LNCAP (cell line): ENCODE measurements around the gene ITIH6.

Source experiments
- TF ChIP-seq, protein P1 (sequence below): fragments of 450-650 bp; IDR thresholded peaks from 2 replicates; pipeline ENCODE4 v1.5.1; 2017; ENCODE audit warnings: mild to moderate bottlenecking

ITIH6 gene

DNA sequence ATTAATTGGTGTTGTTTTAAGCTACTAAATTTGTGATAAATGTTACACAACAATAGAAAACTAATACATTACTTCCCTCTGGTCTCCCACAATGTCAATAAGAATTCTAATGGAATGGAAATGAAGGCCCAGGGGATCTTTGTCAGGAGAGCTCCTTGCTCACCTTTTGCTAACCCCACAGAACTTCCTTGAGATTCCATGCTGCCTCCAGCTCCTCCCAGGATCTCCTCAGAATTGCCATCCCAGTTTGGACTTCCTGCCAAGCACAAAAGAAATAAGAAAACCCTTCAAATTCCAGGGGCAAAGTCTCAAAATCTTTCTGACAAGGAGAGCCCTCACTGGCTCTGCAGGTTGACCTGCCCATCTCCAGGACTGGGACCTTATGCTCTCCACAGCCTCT is 43.2 kb downstream of the ITIH6 start:
- TF ChIP-seq, protein P1, sequence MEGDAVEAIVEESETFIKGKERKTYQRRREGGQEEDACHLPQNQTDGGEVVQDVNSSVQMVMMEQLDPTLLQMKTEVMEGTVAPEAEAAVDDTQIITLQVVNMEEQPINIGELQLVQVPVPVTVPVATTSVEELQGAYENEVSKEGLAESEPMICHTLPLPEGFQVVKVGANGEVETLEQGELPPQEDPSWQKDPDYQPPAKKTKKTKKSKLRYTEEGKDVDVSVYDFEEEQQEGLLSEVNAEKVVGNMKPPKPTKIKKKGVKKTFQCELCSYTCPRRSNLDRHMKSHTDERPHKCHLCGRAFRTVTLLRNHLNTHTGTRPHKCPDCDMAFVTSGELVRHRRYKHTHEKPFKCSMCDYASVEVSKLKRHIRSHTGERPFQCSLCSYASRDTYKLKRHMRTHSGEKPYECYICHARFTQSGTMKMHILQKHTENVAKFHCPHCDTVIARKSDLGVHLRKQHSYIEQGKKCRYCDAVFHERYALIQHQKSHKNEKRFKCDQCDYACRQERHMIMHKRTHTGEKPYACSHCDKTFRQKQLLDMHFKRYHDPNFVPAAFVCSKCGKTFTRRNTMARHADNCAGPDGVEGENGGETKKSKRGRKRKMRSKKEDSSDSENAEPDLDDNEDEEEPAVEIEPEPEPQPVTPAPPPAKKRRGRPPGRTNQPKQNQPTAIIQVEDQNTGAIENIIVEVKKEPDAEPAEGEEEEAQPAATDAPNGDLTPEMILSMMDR: no peak

DNA sequence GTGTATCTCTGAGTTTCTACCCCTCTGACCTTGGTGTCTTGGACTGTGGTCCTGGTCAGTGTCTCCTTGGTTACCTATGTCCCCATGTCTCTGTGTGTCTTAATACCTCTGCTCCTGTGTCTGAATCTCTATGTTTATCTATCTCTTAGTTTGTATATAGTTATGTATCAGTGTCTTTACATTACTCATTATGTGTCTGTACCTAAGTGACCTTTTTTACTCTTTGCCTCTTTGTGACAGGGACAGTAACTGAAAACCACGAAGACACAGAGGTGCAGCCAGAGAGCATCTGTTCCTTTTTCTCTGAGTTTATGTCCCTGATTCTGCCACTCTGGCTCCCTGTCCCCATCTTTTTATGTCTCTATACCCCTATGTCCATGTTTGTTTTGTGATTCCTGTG is 49.4 kb downstream of the ITIH6 start:
- TF ChIP-seq, protein P1: no peak

DNA sequence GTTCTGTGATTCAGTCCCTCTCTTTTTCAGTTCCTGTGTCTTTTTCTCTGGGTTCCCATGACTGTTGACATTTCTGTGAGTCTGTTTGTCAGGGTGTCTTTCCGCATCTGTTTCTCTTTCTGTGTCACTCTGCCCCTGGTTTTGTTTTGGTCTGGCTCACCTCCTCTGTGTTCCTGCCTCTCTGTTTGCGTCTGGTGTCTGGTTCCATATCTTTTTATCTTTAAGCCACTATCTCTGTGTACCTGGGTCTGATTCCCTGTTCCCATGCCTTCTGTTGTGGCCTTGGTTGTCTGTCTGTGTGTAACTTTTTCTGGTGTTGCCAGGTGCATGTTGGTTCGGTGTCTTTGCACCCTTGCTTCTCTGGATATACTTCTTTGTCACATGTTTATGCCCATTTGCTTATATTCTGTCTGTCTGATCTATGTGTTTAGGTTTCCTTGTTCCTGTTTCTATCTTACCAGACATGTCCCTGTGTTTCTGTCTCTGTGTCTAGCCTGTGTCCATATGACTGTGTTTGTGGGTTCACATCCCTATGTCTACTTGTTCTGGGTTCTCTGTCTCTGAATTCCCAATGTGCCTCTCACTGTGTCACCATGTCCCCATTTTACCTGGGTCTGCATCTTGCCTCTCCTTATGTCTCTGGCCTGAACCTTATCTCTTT is 50.2 kb downstream of the ITIH6 start:
- TF ChIP-seq, protein P1: no peak

DNA sequence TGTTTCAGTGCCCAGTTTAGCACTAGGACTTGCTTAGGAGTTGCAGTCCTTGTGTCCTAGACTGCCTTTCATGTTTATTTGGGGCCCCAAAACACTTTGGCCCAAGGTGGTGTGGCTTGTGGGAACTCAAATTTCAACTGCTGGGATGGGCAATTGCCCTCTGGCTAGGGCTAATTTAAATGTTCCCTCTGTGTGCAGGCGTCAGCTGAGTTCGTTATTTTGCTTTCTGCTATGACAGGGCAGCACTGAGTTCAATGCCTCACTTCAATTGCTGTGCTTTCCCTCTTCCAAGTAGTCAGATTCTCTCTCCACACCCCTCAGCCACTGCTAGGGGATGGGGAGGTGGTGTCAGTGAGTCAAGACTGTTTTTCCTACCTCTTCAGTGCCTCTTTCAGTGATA is 51.1 kb downstream of the ITIH6 start:
- TF ChIP-seq, protein P1: no peak

DNA sequence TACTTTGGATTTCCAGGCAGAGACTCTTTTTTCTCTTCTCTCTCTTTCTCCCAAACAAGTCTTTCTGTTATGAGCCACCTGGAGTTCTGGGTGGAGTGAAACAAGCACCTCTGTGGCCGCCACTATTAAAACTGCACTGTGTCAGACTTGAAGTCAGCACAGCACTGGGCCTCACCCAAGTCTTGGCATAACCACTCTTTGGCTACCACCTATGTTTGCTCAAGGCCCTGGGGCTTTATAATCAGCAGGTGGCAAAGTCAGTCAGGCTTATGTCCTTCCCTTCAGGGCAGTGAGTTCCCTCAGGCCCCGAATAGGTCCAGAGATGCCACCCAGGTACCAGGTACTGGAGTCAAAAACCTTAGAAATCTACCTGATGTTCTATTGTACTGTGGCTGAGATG is 52.4 kb downstream of the ITIH6 start:
- TF ChIP-seq, protein P1: no peak

DNA sequence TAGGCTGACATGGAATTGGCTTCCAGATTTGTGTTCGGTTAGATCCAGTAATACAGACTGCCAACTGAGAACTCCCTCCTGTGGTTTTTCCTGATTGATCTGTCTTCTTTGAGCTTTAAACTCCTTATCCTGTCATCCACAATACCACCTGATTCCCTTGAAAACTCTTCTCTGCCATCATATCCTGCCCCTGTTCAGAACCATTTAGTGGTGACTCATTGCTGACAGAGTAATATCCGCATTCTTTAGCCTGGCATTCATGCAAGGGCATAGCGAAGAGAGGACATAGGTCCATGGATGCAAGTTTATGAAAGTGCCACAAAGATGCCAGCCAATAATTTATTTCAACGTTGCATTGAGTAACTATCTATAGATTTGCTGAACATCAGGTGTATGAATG is 76.6 kb downstream of the ITIH6 start:
- TF ChIP-seq, protein P1: no peak

DNA sequence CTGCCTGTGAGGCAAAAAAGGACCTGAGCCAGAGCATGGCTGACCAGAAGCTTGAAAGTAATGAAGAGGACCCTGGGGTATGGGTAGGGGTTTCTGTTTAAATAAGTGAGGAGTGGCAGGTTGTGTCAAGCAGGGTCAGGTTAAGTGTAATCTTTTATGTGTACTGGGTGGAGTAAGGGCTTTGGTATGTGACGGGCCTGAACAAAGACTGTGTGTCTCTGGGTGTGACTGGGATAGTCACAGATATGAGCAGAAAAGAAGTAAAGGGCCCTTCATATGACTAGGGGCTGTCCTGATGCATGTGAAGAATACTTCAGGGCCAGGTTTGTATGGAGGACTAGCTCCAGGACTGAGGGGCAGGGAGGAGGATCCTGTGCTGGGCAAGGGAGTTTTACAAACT is 82.4 kb downstream of the ITIH6 start:
- TF ChIP-seq, protein P1: no peak

DNA sequence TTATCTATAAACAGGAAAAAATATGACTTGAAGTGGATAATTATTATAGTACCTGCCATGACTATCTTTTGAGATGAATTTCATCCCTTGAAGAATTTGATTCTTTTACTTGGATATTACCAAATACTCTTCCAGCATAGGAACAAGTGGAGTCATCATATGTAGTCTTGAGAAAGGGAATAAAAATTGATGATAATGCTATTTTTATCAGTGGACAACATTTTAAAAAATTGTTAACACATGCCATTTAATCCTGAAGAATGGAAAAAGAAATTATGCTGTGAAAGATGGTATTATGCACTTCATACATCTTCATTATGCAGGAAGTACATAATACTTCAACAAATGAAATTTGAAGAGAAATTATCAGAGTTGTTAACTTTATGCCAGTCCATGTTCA is 83.6 kb downstream of the ITIH6 start:
- TF ChIP-seq, protein P1: no peak
